HepG2 (cell line): ENCODE data around the gene SMCO4. TPM values are rescaled to one million over a fixed set of nuclear protein-coding genes. Genes with fewer than 3 reads are reported as not detected.
A peak's percentile ranks its signal among the peaks of the same experiment; 100 is the strongest.

Source experiments
- BATF2 ChIP-seq: sonication (generic); formaldehyde crosslinking; IDR thresholded peaks from 2 replicates; pipeline ENCODE4 v1.8.0; 2022; ENCODE audit warnings: mild to moderate bottlenecking, missing genetic modification reagents, moderate library complexity
- GTF2F1 ChIP-seq: fragments of 150-350 bp; IDR thresholded peaks from 2 replicates; pipeline ENCODE4 v1.6.1; 2014; ENCODE audit warnings: low read length
- KAT8 ChIP-seq: IDR thresholded peaks from 2 replicates; pipeline ENCODE4 v1.6.1; 2016; ENCODE audit warnings: missing genetic modification reagents, missing compliant biosample characterization
- MAFG ChIP-seq: sonication (generic); formaldehyde crosslinking; IDR thresholded peaks from 2 replicates; pipeline ENCODE4 v1.5.1; 2020; ENCODE audit warnings: mild to moderate bottlenecking, missing genetic modification reagents
- NKX3-1 ChIP-seq: sonication (generic); formaldehyde crosslinking; IDR thresholded peaks from 2 replicates; pipeline ENCODE4 v1.5.0; 2020; ENCODE audit warnings: missing genetic modification reagents
- POLR2A ChIP-seq, 2 experiments: IDR thresholded peaks; 2 replicates each; pipeline ENCODE4 v1.6.1; 2011; ENCODE audit warnings: low read depth in 2 of 2, low read length in 2 of 2, mild to moderate bottlenecking in 1 of 2, moderate library complexity in 1 of 2; ENCODE audit not compliant: insufficient read depth in 1 of 2
- POLR2AphosphoS2 ChIP-seq: IDR thresholded peaks from 2 replicates; pipeline ENCODE4 v1.6.1; 2011; ENCODE audit warnings: low read depth, low read length, improper control_type of control experiment
- POLR2G ChIP-seq: fragments of 200-400 bp; formaldehyde crosslinking; IDR thresholded peaks from 2 replicates; pipeline ENCODE4 v1.6.1; 2018; ENCODE audit warnings: mild to moderate bottlenecking, low read depth, low read length, moderate library complexity
- RBFOX2 ChIP-seq: fragments of 200-400 bp; formaldehyde crosslinking; IDR thresholded peaks from 2 replicates; pipeline ENCODE4 v1.6.1; 2017; ENCODE audit warnings: low read depth, mild to moderate bottlenecking, low read length
- SIN3A ChIP-seq: IDR thresholded peaks from 2 replicates; pipeline ENCODE4 v1.6.1; 2011; ENCODE audit warnings: low read depth, mild to moderate bottlenecking, control low read depth, low read length, borderline replicate concordance
- SKI ChIP-seq: fragments of 450-650 bp; IDR thresholded peaks from one replicate; pipeline ENCODE4 v1.6.1; 2018; ENCODE audit warnings: mild to moderate bottlenecking; ENCODE audit not compliant: partially characterized antibody
- TBP ChIP-seq: sonication (generic); formaldehyde crosslinking; IDR thresholded peaks from 2 replicates; pipeline ENCODE4 v1.5.0; 2020; ENCODE audit warnings: missing genetic modification reagents
- TEAD3 ChIP-seq: optimal IDR thresholded peaks from 2 replicates; pipeline ENCODE3; 2016; ENCODE audit warnings: borderline replicate concordance
- THAP8 ChIP-seq: sonication (generic); formaldehyde crosslinking; IDR thresholded peaks from 2 replicates; pipeline ENCODE4 v1.5.1; 2020; ENCODE audit warnings: missing genetic modification reagents, mild to moderate bottlenecking, borderline replicate concordance
- ZFY ChIP-seq: sonication (generic); formaldehyde crosslinking; IDR thresholded peaks from 2 replicates; pipeline ENCODE4 v1.4.0; 2020; ENCODE audit warnings: missing genetic modification reagents
- ZKSCAN5 ChIP-seq: sonication (generic); formaldehyde crosslinking; IDR thresholded peaks from 2 replicates; pipeline ENCODE4 v1.5.1; 2020; ENCODE audit warnings: mild to moderate bottlenecking, missing genetic modification reagents
- ZNF101 ChIP-seq: sonication (generic); formaldehyde crosslinking; IDR thresholded peaks from 2 replicates; pipeline ENCODE4 v1.4.0; 2020; ENCODE audit warnings: mild to moderate bottlenecking, low read depth, missing genetic modification reagents, borderline replicate concordance
- ZNF335 ChIP-seq: sonication (generic); formaldehyde crosslinking; IDR thresholded peaks from 2 replicates; pipeline ENCODE4 v1.4.0; 2020; ENCODE audit warnings: missing genetic modification reagents
- ZNF441 ChIP-seq: sonication (generic); formaldehyde crosslinking; IDR thresholded peaks from 2 replicates; pipeline ENCODE4 v1.7.0; 2021; ENCODE audit warnings: missing genetic modification reagents, borderline replicate concordance
- ZNF513 ChIP-seq: sonication (generic); formaldehyde crosslinking; conservative IDR thresholded peaks from 2 replicates; pipeline ENCODE4 v1.5.0; 2020; ENCODE audit warnings: missing genetic modification reagents
- ZNF615 ChIP-seq: sonication (generic); formaldehyde crosslinking; IDR thresholded peaks from 2 replicates; pipeline ENCODE4 v1.5.0; 2020; ENCODE audit warnings: mild to moderate bottlenecking, missing genetic modification reagents, borderline replicate concordance
- ZNF790 ChIP-seq: sonication (generic); formaldehyde crosslinking; IDR thresholded peaks from 2 replicates; pipeline ENCODE4 v1.8.0; 2022; ENCODE audit warnings: missing genetic modification reagents, mild to moderate bottlenecking, borderline replicate concordance
- ZSCAN25 ChIP-seq: sonication (generic); formaldehyde crosslinking; IDR thresholded peaks from 2 replicates; pipeline ENCODE4 v1.8.0; 2022; ENCODE audit warnings: mild to moderate bottlenecking, missing genetic modification reagents
- polyA plus RNA-seq, 8 experiments: library from polyadenylated mRNA; depleted of rRNA in 3 of 8; stranded (reverse) in 7 of 8; unstranded in 1 of 8; fragments of >200 nt; fragmentation: Illumina TruSeq in 4 of 8; extraction: Trizol in 4 of 8; gene quantifications; 2 replicates each; pipeline versions ENCODE4 v1.2.1 to v1.2.3, GENCODE V29; 2011 to 2016; ENCODE audit warnings: low read depth in 4 of 8, missing spikeins in 1 of 8, mixed read lengths in 1 of 8; ENCODE audit not compliant: insufficient read depth in 1 of 8
- total RNA-seq, 5 experiments: library from RNA; depleted of rRNA; stranded (reverse); fragments of >200 nt; fragmentation: Illumina TruSeq; extraction: Trizol; gene quantifications; 2 replicates each; pipeline ENCODE4 v1.2.3, GENCODE V29; 2016; ENCODE audit warnings: low read depth in 1 of 5
- TF ChIP-seq, protein P1 (sequence below): sonication (generic); formaldehyde crosslinking; IDR thresholded peaks from 2 replicates; pipeline ENCODE4 v1.4.0; 2020; ENCODE audit warnings: mild to moderate bottlenecking, missing genetic modification reagents
- TF ChIP-seq, protein P2 (sequence below): sonication (generic); formaldehyde crosslinking; IDR thresholded peaks from 2 replicates; pipeline ENCODE4 v1.5.0; 2020; ENCODE audit warnings: mild to moderate bottlenecking, missing genetic modification reagents

Gene SMCO4
- total and polyA plus RNA-seq, 2 of the 13 experiments (the other 11 are each of a cell fraction or from before 2014, with no cell fraction given) = 10.6 to 28.5 TPM

DNA sequence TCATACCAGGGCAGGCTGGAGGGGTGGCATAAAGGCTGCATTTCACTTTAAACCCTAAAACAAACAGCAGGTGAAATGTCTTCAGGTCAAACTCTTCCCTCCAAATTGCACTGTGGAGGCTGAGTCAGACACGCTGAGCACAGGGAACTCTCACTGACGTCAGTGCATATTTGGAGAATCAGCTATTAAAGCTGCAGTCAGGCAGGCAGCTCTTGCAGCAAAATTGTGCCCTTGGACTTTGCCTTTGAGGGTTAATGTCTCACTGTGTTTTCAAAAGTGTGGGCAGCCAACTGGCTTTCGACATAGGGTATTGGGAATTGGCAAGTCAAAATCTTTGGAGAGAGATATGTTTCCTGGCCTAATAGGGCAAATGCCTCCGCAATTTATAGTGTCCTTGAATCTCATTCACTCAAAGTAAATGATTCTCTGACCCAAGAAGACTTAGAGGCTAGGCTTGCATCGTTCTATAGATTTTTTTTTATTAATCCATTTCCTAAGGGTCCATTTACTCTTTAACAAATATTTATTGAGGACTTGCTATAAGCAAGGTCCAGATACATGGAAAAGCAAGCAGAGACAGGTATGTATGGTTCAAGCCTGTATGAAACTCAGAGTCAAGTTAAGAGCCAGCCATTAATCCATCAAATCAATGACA lies 27.7 kb upstream of the SMCO4 start (continued):
- TF ChIP-seq ZNF615 (CRISPR knock-in tag) (no peak), BATF2 (no peak), MAFG (no peak), SKI (peak; percentile 69), POLR2AphosphoS2 (no peak), ZFY (CRISPR knock-in tag) (0 out of 2 replicates have a peak, but pooled peaks have one; percentile 30), TEAD3 (peak; percentile 95), NKX3-1 (CRISPR knock-in tag) (no peak), ZNF441 (CRISPR knock-in tag) (0 out of 2 replicates have a peak, but pooled peaks have one; percentile 50), ZNF513 (CRISPR knock-in tag) (no peak), SIN3A (no peak), RBFOX2 (no peak), THAP8 (no peak), POLR2G (no peak), ZSCAN25 (CRISPR knock-in tag) (no peak), GTF2F1 (no peak), POLR2A (IDR thresholded peaks at IDR 0.05; ENCODE audit: insufficient read depth in 1 of 2, low read depth in 2 of 2, low read length in 2 of 2) (no peak), ZNF335 (CRISPR knock-in tag) (no peak), ZNF101 (CRISPR knock-in tag) (no peak), ZNF790 (CRISPR knock-in tag) (no peak), KAT8 (CRISPR knock-in tag) (peak; percentile 66; the same call in 1 of the 2 replicates), TBP (no peak), ZKSCAN5 (CRISPR knock-in tag) (no peak)
- TF ChIP-seq, protein P1, sequence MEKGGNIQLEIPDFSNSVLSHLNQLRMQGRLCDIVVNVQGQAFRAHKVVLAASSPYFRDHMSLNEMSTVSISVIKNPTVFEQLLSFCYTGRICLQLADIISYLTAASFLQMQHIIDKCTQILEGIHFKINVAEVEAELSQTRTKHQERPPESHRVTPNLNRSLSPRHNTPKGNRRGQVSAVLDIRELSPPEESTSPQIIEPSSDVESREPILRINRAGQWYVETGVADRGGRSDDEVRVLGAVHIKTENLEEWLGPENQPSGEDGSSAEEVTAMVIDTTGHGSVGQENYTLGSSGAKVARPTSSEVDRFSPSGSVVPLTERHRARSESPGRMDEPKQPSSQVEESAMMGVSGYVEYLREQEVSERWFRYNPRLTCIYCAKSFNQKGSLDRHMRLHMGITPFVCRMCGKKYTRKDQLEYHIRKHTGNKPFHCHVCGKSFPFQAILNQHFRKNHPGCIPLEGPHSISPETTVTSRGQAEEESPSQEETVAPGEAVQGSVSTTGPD = no peak
- TF ChIP-seq, protein P2, sequence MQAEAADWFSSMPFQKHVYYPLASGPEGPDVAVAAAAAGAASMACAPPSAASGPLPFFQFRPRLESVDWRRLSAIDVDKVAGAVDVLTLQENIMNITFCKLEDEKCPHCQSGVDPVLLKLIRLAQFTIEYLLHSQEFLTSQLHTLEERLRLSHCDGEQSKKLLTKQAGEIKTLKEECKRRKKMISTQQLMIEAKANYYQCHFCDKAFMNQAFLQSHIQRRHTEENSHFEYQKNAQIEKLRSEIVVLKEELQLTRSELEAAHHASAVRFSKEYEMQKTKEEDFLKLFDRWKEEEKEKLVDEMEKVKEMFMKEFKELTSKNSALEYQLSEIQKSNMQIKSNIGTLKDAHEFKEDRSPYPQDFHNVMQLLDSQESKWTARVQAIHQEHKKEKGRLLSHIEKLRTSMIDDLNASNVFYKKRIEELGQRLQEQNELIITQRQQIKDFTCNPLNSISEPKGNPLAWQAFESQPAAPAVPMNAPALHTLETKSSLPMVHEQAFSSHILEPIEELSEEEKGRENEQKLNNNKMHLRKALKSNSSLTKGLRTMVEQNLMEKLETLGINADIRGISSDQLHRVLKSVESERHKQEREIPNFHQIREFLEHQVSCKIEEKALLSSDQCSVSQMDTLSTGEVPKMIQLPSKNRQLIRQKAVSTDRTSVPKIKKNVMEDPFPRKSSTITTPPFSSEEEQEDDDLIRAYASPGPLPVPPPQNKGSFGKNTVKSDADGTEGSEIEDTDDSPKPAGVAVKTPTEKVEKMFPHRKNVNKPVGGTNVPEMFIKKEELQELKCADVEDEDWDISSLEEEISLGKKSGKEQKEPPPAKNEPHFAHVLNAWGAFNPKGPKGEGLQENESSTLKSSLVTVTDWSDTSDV (CRISPR knock-in tag) = no peak
